GM21619 (cell line): ENCODE measurements around the gene EEFSEC.

ENCODE experiments used
- ATAC-seq: cut with Tn5 transposase; IDR thresholded peaks from one replicate; pipeline ENCODE4 v1.9.1; 2021; ENCODE audit not compliant: unreplicated experiment

The EEFSEC gene

DNA sequence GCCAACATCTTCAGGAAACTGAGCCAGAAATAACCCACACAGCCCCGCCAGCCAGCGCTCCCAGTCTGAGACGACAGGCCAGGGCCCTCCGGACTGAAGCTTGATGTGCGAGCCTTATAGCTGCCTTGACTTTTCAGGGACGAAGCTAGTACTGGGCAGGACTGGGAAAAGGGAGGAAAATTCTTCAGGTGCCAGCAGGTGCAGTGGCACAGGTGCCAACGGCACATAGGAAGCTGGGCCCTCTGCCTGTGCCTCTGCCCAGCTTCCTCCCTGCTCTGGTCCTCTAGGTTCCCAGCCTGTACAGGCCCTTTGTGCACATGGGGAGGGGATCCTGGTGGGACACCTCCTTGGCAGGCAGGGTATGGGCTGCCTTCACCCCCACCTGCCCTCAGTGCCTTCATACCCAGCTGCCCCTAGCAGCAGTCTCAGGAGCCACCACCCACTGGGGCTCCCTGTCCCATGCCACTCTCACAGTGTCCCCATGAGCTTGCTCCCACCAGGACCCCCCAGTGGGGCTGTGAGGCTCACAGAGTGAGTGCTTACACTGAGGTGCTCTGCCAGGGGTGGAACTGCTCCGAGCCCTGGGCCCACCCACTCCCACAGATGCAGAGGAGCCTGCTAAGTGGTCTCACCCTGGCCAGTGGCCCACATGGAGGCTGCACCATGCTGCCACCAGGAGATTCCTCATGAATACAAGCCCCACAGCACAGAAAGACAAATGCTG is 252.4 kb downstream of the EEFSEC start:
- no peak for ATAC-seq

DNA sequence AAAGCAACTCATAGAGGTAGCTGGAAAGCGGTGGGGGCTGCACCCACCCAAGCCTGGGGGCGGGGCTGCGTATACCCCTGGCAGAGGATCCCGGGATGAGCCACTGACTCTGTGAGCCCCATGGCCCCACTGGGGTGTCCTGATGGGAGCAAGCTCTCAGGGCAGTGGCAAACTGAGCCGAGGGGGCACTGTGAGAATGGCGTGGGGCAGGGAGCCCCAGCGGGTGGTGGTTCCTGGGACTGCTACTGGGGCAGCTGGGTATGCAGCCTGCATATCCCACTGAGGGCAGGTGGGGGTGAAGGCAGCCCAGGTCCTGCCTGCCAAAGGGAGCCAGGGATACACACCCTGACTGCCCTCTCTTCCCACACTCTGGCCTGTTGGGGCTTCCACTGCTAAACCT is 254.0 kb downstream of the EEFSEC start:
- ATAC-seq = no peak

DNA sequence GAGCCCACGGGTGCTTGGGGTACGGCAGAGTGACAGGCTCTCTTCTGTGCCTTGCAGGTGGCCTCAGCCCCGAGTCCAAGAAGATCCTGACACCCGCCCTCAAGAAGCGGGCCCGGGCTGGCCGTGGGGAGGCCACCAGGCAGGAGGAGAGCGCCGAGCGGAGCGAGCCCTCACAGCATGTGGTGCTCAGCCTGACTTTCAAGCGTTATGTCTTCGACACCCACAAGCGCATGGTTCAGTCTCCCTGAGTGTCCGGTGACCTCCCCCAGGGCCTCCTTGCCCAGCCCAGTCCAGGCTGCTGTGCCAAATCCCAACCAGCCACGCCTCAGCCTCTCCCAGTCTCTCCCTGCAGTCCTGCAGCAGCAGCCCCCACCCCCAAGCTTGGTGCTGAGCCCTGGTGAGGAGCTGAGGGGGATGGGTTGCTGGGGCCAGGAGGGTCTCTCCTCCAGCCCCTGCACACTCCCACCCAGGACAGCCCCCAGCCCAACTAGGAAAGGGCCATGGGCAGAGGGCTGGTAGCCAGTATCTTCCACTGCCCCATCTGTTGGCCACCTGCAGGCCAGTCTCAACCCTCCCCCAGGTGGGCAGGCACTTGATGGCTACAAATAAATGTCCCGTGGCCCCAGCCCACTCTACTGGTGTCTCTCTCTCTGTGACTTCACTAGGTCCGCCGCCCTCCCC is 254.9 kb downstream of the EEFSEC start:
- no peak for ATAC-seq

- no peak for ATAC-seq
Observed at GRCh38 chr3:128408693-128409623, 255.7 kb downstream of the EEFSEC start.

- ATAC-seq = no peak
Observed at GRCh38 chr3:128409624-128410581, 256.6 kb downstream of the EEFSEC start.

DNA sequence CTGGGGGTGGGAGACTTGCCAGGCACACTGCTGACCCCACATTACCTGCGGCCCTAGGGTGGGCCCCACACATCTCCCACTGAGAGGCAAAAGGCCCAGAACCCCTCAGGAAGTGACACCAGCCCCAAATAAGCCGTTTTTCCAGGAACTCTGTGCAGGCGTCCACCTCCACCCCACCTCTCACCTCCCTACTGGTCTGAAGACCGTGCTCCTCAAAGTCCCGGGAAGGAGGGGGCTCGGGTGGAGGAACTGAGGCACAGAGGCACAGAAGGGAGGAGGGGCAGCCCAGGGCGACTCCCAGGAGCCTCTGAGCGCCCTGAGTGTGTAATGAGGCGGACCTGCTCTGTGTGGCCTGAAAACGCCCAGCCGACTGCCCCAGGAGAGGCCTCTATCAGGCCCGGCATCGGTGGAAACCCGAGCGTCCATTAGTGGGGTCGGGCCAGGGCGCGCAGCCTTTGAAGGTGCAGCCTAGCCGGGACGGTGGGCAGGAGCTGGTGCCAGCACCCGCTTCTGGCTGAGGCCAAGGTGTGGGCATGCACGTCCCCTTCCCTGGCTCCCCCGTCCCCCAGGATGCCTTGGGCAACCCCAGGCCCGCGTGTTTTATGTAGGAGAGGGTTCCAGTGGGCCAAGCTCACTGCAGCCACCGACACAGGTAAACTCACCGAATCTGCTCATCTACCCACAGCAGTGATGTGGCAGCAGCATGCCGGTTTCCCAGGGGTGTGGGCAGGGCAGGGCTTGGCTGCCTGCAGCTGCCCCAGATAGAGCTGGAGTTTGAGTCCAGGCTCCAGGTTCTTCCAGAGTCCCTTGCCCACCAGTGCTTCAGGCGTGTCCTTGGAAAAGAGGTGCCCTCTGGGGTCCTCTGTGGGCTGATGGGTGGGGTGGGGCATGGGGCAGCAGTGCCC is 257.6 kb downstream of the EEFSEC start:
- ATAC-seq = no peak

DNA sequence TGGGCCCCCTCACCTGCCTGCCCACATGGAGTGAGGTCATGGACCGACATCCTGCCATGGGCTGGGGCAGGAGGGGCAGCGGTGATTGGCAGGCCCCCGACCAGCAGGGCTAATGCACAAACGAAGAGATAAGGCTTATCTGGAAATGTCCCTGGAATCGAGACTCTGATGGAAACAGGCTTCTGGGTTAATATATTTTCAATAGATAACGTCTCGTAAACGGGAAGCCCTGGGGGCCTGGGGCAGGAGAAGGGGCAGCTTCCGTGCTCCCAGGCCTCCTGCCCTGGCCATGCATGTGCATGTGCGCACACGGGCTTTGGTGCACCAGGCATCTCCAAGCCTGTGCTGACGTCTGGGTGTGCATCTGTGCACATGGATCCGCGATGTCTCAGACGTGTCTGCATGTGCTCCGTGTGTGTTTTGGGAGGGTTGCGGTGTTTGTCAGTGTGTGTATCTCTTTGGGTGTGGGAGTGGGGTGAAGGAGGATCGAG is 258.3 kb downstream of the EEFSEC start:
- no peak for ATAC-seq

DNA sequence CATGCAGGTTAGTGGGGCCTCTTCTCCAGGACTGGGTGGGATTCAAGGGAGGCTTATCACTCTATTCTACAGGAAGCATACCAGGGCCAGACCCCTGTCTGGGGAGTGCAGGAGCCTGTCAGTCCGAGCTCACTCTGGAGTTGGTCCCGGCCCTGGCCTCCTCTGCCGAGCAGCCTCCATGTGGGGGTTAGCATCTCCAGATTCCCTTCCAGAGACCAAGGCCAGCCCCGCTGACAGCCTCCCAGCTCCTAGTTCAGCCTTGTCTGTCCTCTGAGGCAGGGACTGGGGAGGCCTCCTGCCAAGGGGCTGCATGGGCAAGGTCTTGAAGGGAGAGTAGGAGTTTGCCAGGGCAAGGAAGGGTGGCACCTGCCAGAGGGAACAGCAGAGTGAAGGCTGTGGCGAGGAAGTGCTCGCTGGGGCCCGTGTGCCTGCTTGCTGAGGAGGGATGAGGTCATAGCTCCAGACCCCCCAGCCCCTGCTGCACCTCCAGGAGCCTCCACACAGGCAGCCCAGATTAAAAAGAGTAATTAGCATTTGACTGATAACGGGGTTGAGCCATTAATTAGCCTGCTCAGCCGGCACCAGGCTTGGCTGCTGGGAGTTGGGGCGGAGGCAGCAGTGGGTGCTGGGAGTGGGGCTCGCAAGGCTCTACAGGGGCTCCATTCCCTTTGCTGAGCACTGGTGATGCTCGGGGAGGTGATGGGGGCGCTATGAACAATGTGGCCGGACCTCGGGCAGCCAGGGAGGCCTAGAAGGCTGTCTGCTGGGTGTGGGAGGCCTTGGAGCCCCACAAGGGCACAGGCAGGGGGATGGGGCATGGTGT is 259.1 kb downstream of the EEFSEC start:
- ATAC-seq = no peak

- no peak for ATAC-seq
Observed at GRCh38 chr3:128413003-128413370, 259.7 kb downstream of the EEFSEC start.

- no peak for ATAC-seq
Observed at GRCh38 chr3:128413413-128414205, 260.3 kb downstream of the EEFSEC start.

- no peak for ATAC-seq
Observed at GRCh38 chr3:128415200-128415772, 262.0 kb downstream of the EEFSEC start.

- ATAC-seq = no peak
Observed at GRCh38 chr3:128415773-128416577, 262.7 kb downstream of the EEFSEC start.

GRCh38 chr3:128416578-128417211 is 263.4 kb downstream of the EEFSEC start:
- no peak for ATAC-seq

DNA sequence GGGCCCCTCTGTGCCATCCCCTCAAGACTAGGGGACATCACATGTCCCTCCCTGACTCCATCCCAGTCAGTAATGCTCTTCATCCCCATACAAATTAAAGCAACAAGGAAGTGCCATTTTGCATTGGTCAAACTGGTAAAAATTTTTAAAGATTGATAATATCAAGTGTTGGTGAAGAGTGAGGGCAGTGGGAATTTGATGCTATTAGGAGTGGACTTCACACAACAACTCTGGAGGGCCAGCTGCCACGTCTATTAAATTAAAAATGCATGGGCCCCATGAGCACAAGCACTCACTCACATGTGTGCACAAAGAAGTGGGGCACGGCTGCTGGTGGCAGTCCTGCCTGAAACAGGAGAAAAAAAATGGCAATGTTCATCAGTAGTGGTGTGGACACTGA is 265.6 kb downstream of the EEFSEC start:
- ATAC-seq = no peak

- no peak for ATAC-seq
Observed at GRCh38 chr3:128419311-128419710, 266.0 kb downstream of the EEFSEC start.

- ATAC-seq = no peak
Observed at GRCh38 chr3:128420289-128420688, 267.0 kb downstream of the EEFSEC start.
